ENCODE measurements around the gene FAM181A. TPM values are rescaled to one million over a fixed set of nuclear protein-coding genes. Genes with fewer than 3 reads are reported as not detected.

The FAM181A gene
- total and polyA plus RNA-seq, 9 of the 15 experiments (the other 6 are each of a cell fraction or from before 2014, with no cell fraction given) = not detected

GRCh38 chr14:93963692-93964091 lies 36.5 kb downstream of the FAM181A start:
- Histone ChIP-seq H2AFZ (ENCODE audit: low read depth, low read length) (no peak overlapping the region), H3K9me1 (ENCODE audit: control insufficient read depth, insufficient read depth, low read length) (no peaks in the 10 kb centered on the region), H4K20me1 (replicated peaks; ENCODE audit: control insufficient read depth, insufficient read depth, low read length) (no peaks in the 10 kb centered on the region), H3K27me3 (ENCODE audit: control insufficient read depth in 2 of 2, insufficient read depth in 2 of 2, low read length in 2 of 2) (peaks cover 0 to 3% of the 10 kb centered on the region in 2 experiments; a peak in 2 of 5 replicates), H3K27ac (ENCODE audit: extremely low read depth, low read depth, low read length) (no peak overlapping the region), H3K4me2 (ENCODE audit: insufficient read depth, low read length) (no peak overlapping the region), H3K79me2 (ENCODE audit: control insufficient read depth, insufficient read depth, low read length) (no peaks in the 10 kb centered on the region), H3K4me1 (replicated peaks in 1 of 2; ENCODE audit: control insufficient read depth in 2 of 2, insufficient read depth in 2 of 2, low read length in 2 of 2) (peaks cover 0 to 8% of the 10 kb centered on the region in 2 experiments; a peak in 1 of 5 replicates), H3K36me3 (ENCODE audit: control insufficient read depth, insufficient read depth, low read length) (no peaks in the 10 kb centered on the region), H3K9ac (ENCODE audit: insufficient read depth in 1 of 2, low read depth in 2 of 2, low read length in 2 of 2) (no peak overlapping the region), H3K4me3 (no peak overlapping the region), H3K9me3 (replicated peaks; ENCODE audit: control insufficient read depth, insufficient read depth, low read depth, low read length) (no peaks in the 10 kb centered on the region)
- BruUV-seq (replicated peaks) = no TSS peak
- ATAC-seq (no peak), FAIRE-seq (no peak), DNase-seq (ENCODE audit: extremely low read depth in 1 of 4, low spot score in 3 of 4) (no peak)
- intact Hi-C loops (cut with micrococcal nuclease) (no loop called here), in situ Hi-C loops (cut with MboI) (no loop called here)
- 4% methylated on average over 4 of the region's 4 CpGs for WGBS (ENCODE audit: insufficient coverage, low coverage, missing lambda C conversion rate)
- no peak for TF ChIP-seq SMAD3 (CRISPR knock-in tag; conservative IDR thresholded peaks at IDR 0.05)
- TF ChIP-seq GTF3C2 (IDR thresholded peaks at IDR 0.05; ENCODE audit: borderline replicate concordance, extremely low read depth, insufficient read length) = no peak
- no peak for TF ChIP-seq MAX (CRISPR knock-in tag; IDR thresholded peaks at IDR 0.05)
- TF ChIP-seq HMG20B (CRISPR knock-in tag; IDR thresholded peaks at IDR 0.05) = no peak
- no peak for TF ChIP-seq CAMTA2 (CRISPR knock-in tag; conservative IDR thresholded peaks at IDR 0.05)
- TF ChIP-seq SRSF7 (optimal IDR thresholded peaks at IDR 0.05; ENCODE audit: low read depth, low read length) = no peak
- no peak for TF ChIP-seq ZBTB9 (CRISPR knock-in tag; IDR thresholded peaks at IDR 0.05)
- CTCF ChIA-PET (ENCODE audit: low intra/inter-chr PET ratio) = no interaction called here
- POLR2A ChIA-PET = interaction anchor here (0.7 kb wide), 1 partner anchor 265 kb away, joined by 3 read pairs; no protein-coding TSS in a partner anchor
